Right hindlimb (tissue), 1 donor: ENCODE results near the gene GSTM3.
"Not testable (repeated sequence)": the region's sequence is repeated elsewhere in the genome, so short reads cannot be mapped to it uniquely, and the experiment has no call there.

Source experiments
- DNase-seq: peaks from one replicate; pipeline ENCODE4 v3.0.0-alpha.2; 2018

Gene GSTM3

GRCh38 chr1:109694400-109694799 is 46.4 kb downstream of the GSTM3 start:
- DNase-seq: not testable (repeated sequence)

DNA sequence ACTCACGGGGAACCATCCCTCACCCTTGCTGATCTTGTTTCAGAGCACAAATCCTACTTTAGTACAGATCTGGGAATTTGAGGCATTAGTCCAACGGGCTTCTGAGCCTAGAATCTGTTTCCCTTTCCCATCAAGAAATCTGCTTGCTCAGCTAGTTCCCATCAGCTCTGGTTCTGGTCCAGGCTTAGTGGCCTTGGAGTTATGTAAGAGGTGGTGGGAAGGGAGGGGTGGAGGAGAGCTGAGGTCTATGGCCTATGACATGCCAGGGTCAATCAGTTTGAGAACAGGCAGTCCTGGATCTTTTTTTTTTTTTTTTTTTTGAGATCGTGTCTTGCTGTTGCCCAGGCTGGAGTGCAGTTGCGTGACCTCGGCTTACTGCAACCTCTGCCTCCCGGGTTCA is 49.1 kb downstream of the GSTM3 start:
- DNase-seq: no peak

- DNase-seq: no peak
These were observed 50.9 kb downstream of the GSTM3 start for GRCh38 chr1:109689844-109690405.

DNA sequence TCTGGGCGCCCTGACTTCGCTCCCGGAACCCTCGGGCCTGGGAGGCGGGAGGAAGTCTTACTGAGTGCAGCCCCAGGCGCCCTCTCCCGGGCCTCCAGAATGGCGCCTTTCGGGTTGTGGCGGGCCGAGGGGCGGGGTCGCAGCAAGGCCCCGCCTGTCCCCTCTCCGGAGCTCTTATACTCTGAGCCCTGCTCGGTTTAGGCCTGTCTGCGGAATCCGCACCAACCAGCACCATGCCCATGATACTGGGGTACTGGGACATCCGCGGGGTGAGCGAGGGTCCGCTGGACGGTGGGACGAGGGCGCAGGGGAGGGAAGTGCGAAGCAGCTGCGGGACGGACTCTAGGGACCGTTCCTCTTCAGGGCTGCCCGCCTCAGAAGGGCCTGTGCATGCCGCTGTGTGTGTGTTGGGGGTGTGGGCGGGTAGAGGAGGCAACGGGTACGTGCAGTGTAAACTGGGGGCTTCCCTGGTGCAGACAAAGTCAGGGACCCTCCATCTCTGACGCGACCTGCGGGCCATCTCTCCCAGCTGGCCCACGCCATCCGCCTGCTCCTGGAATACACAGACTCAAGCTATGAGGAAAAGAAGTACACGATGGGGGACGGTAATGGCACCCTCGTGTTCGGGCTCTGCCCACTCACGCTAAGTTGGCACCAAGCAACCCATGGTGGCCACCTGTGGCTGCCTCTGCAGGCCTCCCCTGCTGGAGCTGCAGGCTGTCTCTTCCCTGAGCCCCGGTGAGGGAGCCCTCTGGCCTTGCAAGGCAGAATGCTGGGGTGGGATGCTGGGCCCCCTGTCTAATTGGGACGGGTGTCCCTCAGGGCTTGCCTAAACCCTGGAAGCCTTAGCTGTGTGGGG is 53.0 kb downstream of the GSTM3 start, which contains the start of gene GSTM1:
TSS of gene GSTM1 (plus strand) at position 177 of the 859 bp plus-strand sequence. CDS start at position 234, 57 bp downstream.
- DNase-seq: no peak

- DNase-seq: not testable (repeated sequence)
These were observed 53.7 kb downstream of the GSTM3 start for GRCh38 chr1:109687109-109687508.

GRCh38 chr1:109685890-109686289 is 54.9 kb downstream of the GSTM3 start:
- DNase-seq: not testable (repeated sequence)

GRCh38 chr1:109685399-109685798 is 55.4 kb downstream of the GSTM3 start:
- DNase-seq: not testable (repeated sequence)

DNA sequence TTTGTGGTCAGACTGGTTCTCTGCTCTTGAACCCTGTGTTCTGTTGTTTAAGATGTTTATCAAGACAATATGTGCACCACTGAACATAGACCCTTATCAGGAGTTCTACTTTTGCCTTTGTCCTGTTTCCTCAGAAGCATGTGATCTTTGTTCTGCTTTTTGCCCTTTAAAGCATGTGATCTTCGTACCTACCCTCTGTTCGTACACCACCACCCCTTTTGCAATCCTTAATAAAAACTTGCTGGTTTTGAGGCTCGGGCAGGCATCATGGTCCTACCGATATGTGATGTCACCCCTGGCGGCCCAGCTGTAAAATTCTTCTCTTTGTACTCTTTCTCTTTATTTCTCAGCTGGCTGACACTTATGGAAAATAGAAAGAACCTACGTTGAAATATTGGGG is 56.1 kb downstream of the GSTM3 start:
- not testable (repeated sequence) for DNase-seq
